Esophagus muscularis mucosa (tissue), 3 donors: ENCODE data around the gene ZNF580.

ENCODE experiments used
- EP300 ChIP-seq: sonication (generic); formaldehyde crosslinking; IDR thresholded peaks from one replicate; pipeline ENCODE4 v1.6.1; 2017; ENCODE audit warnings: antibody characterized with exemption
- TF ChIP-seq, protein P1 (sequence below), 3 experiments: fragments of 200-600 bp in 2 of 3; fragments of 450-650 bp in 1 of 3; sonication (generic) in 2 of 3; IDR thresholded peaks; one replicate each; pipeline ENCODE4 v1.5.1; 2017 to 2019; ENCODE audit warnings: antibody characterized with exemption in 3 of 3, mild to moderate bottlenecking in 2 of 3, moderate library complexity in 1 of 3

- TF ChIP-seq, protein P1, sequence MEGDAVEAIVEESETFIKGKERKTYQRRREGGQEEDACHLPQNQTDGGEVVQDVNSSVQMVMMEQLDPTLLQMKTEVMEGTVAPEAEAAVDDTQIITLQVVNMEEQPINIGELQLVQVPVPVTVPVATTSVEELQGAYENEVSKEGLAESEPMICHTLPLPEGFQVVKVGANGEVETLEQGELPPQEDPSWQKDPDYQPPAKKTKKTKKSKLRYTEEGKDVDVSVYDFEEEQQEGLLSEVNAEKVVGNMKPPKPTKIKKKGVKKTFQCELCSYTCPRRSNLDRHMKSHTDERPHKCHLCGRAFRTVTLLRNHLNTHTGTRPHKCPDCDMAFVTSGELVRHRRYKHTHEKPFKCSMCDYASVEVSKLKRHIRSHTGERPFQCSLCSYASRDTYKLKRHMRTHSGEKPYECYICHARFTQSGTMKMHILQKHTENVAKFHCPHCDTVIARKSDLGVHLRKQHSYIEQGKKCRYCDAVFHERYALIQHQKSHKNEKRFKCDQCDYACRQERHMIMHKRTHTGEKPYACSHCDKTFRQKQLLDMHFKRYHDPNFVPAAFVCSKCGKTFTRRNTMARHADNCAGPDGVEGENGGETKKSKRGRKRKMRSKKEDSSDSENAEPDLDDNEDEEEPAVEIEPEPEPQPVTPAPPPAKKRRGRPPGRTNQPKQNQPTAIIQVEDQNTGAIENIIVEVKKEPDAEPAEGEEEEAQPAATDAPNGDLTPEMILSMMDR (IDR thresholded peaks at IDR 0.05), result peak in 1 of 3 experiments; percentile 8
- TF ChIP-seq EP300, result no peak
Observed at GRCh38 chr19:55654868-55655647, 14.3 kb downstream of the ZNF580 start, which contains the start of gene U2AF2.
